ENCODE measurements around the gene CSNK1D.

CSNK1D gene

GRCh38 chr17:82252511-82253178 lies 20.9 kb downstream of the CSNK1D start:
- no peak for TF ChIP-seq EZH2phosphoT487 (IDR thresholded peaks at IDR 0.05; ENCODE audit: borderline replicate concordance)
- TF ChIP-seq, protein P1, sequence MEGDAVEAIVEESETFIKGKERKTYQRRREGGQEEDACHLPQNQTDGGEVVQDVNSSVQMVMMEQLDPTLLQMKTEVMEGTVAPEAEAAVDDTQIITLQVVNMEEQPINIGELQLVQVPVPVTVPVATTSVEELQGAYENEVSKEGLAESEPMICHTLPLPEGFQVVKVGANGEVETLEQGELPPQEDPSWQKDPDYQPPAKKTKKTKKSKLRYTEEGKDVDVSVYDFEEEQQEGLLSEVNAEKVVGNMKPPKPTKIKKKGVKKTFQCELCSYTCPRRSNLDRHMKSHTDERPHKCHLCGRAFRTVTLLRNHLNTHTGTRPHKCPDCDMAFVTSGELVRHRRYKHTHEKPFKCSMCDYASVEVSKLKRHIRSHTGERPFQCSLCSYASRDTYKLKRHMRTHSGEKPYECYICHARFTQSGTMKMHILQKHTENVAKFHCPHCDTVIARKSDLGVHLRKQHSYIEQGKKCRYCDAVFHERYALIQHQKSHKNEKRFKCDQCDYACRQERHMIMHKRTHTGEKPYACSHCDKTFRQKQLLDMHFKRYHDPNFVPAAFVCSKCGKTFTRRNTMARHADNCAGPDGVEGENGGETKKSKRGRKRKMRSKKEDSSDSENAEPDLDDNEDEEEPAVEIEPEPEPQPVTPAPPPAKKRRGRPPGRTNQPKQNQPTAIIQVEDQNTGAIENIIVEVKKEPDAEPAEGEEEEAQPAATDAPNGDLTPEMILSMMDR (conservative IDR thresholded peaks at IDR 0.05; ENCODE audit: low read length): no peak
- Histone ChIP-seq H2AFZ (ENCODE audit: low read length) (no peak overlapping the region), H3K4me3 (ENCODE audit: low read length, poor library complexity, severe bottlenecking) (no peak overlapping the region), H3K4me2 (ENCODE audit: low read depth, low read length, poor library complexity, severe bottlenecking) (no peak overlapping the region), H3F3A (ENCODE audit: low read depth) (no peaks in the 10 kb centered on the region), H3K9me3 (ENCODE audit: insufficient read depth, low read depth, low read length) (no peaks in the 10 kb centered on the region), H3K4me1 (ENCODE audit: insufficient read depth, low read length, poor library complexity, severe bottlenecking) (no peaks in the 10 kb centered on the region), H3K9ac (ENCODE audit: low read depth, low read length, poor library complexity, severe bottlenecking) (no peak overlapping the region), H4K20me1 (ENCODE audit: insufficient read depth, low read length, poor library complexity, severe bottlenecking) (peaks cover 60% of the 10 kb centered on the region), H3K36me3 (ENCODE audit: insufficient read depth, low read length) (peaks cover 86% of the 10 kb centered on the region; the same call in 1 of the 2 replicates), H3K79me2 (ENCODE audit: insufficient read depth, low read length) (peaks cover 75% of the 10 kb centered on the region), H3K9me2 (replicated peaks; ENCODE audit: low read depth, low read length) (no peaks in the 10 kb centered on the region), H3K27me3 (ENCODE audit: insufficient read depth, low read length, poor library complexity, severe bottlenecking) (no peaks in the 10 kb centered on the region)

DNA sequence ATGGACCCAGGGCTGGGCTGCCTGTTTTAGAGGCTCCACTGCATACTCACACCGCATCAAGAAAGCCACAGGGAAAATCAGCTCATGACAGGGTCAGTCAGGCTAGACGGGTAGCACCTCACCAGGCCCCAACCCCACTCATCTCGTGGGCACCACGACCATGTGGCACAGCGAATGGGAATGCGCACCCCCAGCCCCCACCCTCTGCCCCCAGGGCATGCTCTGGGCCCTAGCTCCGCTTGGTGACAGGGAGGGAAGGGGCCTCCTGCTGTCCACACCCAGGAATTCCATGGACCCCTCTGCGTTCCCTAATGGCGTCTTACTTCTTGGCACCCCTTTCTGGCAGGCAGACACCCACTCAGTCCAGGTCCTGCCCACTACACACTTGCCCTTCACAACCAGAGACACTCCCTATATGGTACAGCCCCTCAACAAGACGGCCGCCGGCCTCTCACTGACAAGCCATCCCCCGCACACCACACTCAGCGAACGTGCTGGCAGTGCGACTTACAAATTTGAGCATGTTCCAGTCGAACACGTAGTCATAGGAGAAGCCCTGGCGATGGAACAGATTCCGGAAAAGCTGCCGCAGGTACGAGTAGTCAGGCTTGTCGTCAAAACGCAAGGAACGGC lies 22.5 kb downstream of the CSNK1D start:
- no peak overlapping the region for H3K9ac ChIP-seq (ENCODE audit: low read depth, low read length, poor library complexity, severe bottlenecking)
- H3K4me3 ChIP-seq (ENCODE audit: low read length, poor library complexity, severe bottlenecking): no peak overlapping the region
- H3K36me3 ChIP-seq (ENCODE audit: insufficient read depth, low read length): peaks cover 86% of the 10 kb centered on the region; the same call in 1 of the 2 replicates
- H3K9me3 ChIP-seq (ENCODE audit: insufficient read depth, low read depth, low read length): no peaks in the 10 kb centered on the region
- H3F3A ChIP-seq (ENCODE audit: low read depth): no peaks in the 10 kb centered on the region
- peaks cover 7% of the 10 kb centered on the region for H3K4me1 ChIP-seq (ENCODE audit: insufficient read depth, low read length, poor library complexity, severe bottlenecking)
- no peak for TF ChIP-seq EZH2phosphoT487 (IDR thresholded peaks at IDR 0.05; ENCODE audit: borderline replicate concordance)
- TF ChIP-seq, protein P1 (conservative IDR thresholded peaks at IDR 0.05; ENCODE audit: low read length): no peak
- peaks cover 73% of the 10 kb centered on the region for H3K79me2 ChIP-seq (ENCODE audit: insufficient read depth, low read length)
- H2AFZ ChIP-seq (ENCODE audit: low read length): no peak overlapping the region
- H3K27me3 ChIP-seq (ENCODE audit: insufficient read depth, low read length, poor library complexity, severe bottlenecking): no peaks in the 10 kb centered on the region
- peaks cover 62% of the 10 kb centered on the region for H4K20me1 ChIP-seq (ENCODE audit: insufficient read depth, low read length, poor library complexity, severe bottlenecking)
- no peak overlapping the region for H3K4me2 ChIP-seq (ENCODE audit: low read depth, low read length, poor library complexity, severe bottlenecking)
- H3K9me2 ChIP-seq (replicated peaks; ENCODE audit: low read depth, low read length): no peaks in the 10 kb centered on the region

DNA sequence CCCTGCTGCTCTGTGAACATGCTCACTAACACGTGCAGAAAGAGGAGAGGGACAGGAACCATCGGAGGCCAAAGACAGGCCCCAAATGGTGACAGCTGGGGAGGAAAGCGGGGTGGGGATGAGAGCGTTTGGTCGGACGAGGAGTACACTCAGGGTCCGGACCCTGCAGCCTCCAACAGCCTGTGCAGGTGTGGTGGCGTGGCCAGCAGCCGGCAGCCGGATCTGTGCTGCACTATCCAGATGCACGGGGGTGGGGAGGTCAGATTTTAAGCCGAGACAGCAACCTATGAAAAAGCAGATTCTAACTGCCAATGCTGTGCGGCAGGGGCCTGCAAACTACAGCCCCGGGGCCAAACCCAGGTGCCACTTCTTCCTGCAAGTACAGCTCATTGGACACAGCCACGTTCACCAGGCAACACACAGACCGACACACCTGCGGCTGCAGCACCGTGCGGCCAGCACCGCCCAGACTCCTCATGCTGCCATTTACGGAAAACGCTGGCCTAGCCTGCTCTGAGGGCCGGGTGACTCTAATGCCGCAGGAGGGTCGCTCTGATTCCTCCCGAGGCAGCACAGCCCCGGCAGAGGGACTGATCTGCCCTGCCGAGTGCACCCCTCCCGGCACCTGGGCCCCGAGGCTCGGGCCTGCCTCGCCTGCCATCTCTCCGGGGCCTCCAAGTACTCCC lies 23.5 kb downstream of the CSNK1D start:
- no peak for TF ChIP-seq EZH2phosphoT487 (IDR thresholded peaks at IDR 0.05; ENCODE audit: borderline replicate concordance)
- TF ChIP-seq, protein P1 (conservative IDR thresholded peaks at IDR 0.05; ENCODE audit: low read length): no peak
- Histone ChIP-seq H2AFZ (ENCODE audit: low read length) (no peak overlapping the region), H3F3A (ENCODE audit: low read depth) (no peaks in the 10 kb centered on the region), H3K9me2 (replicated peaks; ENCODE audit: low read depth, low read length) (no peaks in the 10 kb centered on the region), H3K79me2 (ENCODE audit: insufficient read depth, low read length) (peaks cover 70% of the 10 kb centered on the region), H3K4me2 (ENCODE audit: low read depth, low read length, poor library complexity, severe bottlenecking) (no peak overlapping the region), H4K20me1 (ENCODE audit: insufficient read depth, low read length, poor library complexity, severe bottlenecking) (peaks cover 71% of the 10 kb centered on the region), H3K27me3 (ENCODE audit: insufficient read depth, low read length, poor library complexity, severe bottlenecking) (no peaks in the 10 kb centered on the region), H3K4me3 (ENCODE audit: low read length, poor library complexity, severe bottlenecking) (no peak overlapping the region), H3K9me3 (ENCODE audit: insufficient read depth, low read depth, low read length) (no peaks in the 10 kb centered on the region), H3K4me1 (ENCODE audit: insufficient read depth, low read length, poor library complexity, severe bottlenecking) (peaks cover 7% of the 10 kb centered on the region), H3K36me3 (ENCODE audit: insufficient read depth, low read length) (peaks cover 86% of the 10 kb centered on the region; the same call in 1 of the 2 replicates), H3K9ac (ENCODE audit: low read depth, low read length, poor library complexity, severe bottlenecking) (no peak overlapping the region)
